ENCODE results near the gene TRABD2B. TPM values are rescaled to one million over a fixed set of nuclear protein-coding genes. Genes with fewer than 3 reads are reported as not detected.

Gene TRABD2B
- total and polyA plus RNA-seq, 2 donors (not counting 3 experiments of a cell fraction or from before 2014, with no cell fraction given): not detected

- CTCF ChIA-PET: no interaction called here
- Histone ChIP-seq H3K36me3 (ENCODE audit: control insufficient read depth in 2 of 2, extremely low read depth in 1 of 2, insufficient read depth in 2 of 2, low read length in 2 of 2) (no peaks in the 10 kb centered on the region), H4K20me1 (replicated peaks; ENCODE audit: control insufficient read depth, extremely low read depth, insufficient read depth, low read length) (no peaks in the 10 kb centered on the region)
Observed at GRCh38 chr1:47890779-47891178, 106.4 kb downstream of the TRABD2B start.

More at GRCh38 chr1:47890779-47891178, 106.4 kb downstream of the TRABD2B start:
- intact Hi-C loops (cut with micrococcal nuclease) (no loop called here), dilution Hi-C loops (cut with MboI; ENCODE audit: extremely low pct_ligation_motif_present, low sequenced_read_pairs) (no loop called here)
- Histone ChIP-seq H3K4me3 (replicated peaks in 1 of 3; ENCODE audit: insufficient read depth in 1 of 3, low read depth in 1 of 3, low read length in 3 of 3) (no peak overlapping the region), H3K27ac (ENCODE audit: insufficient read depth, low read depth, low read length) (no peak overlapping the region), H3K4me1 (ENCODE audit: control insufficient read depth, extremely low read depth, insufficient read depth, low read length) (peaks cover 7% of the 10 kb centered on the region), H3K4me2 (ENCODE audit: insufficient read depth, low read length) (no peak overlapping the region), H3K9ac (replicated peaks; ENCODE audit: extremely low read depth, insufficient read depth, low read length) (no peak overlapping the region), H3K79me2 (ENCODE audit: control insufficient read depth, insufficient read depth, low read length) (no peaks in the 10 kb centered on the region), H3K27me3 (ENCODE audit: control insufficient read depth in 2 of 2, insufficient read depth in 2 of 2, low read length in 2 of 2) (no peaks in the 10 kb centered on the region), H3K9me3 (replicated peaks; ENCODE audit: control insufficient read depth, insufficient read depth, low read length) (no peaks in the 10 kb centered on the region), H3K9me1 (replicated peaks; ENCODE audit: control insufficient read depth, extremely low read depth, insufficient read depth, low read length) (no peaks in the 10 kb centered on the region), H2AFZ (ENCODE audit: low read depth, low read length) (no peak overlapping the region)
- TF ChIP-seq POLR2A (IDR thresholded peaks at IDR 0.05; ENCODE audit: low read depth, low read length) (no peak), FOS (IDR thresholded peaks at IDR 0.05; ENCODE audit: borderline replicate concordance, insufficient read depth, low read length) (no peak), EZH2 (IDR thresholded peaks at IDR 0.05; ENCODE audit: borderline replicate concordance, low read depth, low read length, severe bottlenecking) (no peak), MAX (IDR thresholded peaks at IDR 0.05; ENCODE audit: insufficient read depth, insufficient read length) (no peak), MYC (IDR thresholded peaks at IDR 0.05; ENCODE audit: low read depth, low read length) (no peak), GATA2 (IDR thresholded peaks at IDR 0.05; ENCODE audit: insufficient read depth, insufficient read length, low read depth, low read length) (no peak), JUN (IDR thresholded peaks at IDR 0.05; ENCODE audit: borderline replicate concordance, insufficient read depth, insufficient read length, low read depth) (no peak), POLR2AphosphoS5 (IDR thresholded peaks at IDR 0.05; ENCODE audit: insufficient read depth, low read depth, low read length) (no peak)
- TF ChIP-seq, protein P1, sequence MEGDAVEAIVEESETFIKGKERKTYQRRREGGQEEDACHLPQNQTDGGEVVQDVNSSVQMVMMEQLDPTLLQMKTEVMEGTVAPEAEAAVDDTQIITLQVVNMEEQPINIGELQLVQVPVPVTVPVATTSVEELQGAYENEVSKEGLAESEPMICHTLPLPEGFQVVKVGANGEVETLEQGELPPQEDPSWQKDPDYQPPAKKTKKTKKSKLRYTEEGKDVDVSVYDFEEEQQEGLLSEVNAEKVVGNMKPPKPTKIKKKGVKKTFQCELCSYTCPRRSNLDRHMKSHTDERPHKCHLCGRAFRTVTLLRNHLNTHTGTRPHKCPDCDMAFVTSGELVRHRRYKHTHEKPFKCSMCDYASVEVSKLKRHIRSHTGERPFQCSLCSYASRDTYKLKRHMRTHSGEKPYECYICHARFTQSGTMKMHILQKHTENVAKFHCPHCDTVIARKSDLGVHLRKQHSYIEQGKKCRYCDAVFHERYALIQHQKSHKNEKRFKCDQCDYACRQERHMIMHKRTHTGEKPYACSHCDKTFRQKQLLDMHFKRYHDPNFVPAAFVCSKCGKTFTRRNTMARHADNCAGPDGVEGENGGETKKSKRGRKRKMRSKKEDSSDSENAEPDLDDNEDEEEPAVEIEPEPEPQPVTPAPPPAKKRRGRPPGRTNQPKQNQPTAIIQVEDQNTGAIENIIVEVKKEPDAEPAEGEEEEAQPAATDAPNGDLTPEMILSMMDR (IDR thresholded peaks at IDR 0.05; ENCODE audit: extremely low read depth in 1 of 2, insufficient read depth in 1 of 2, low read depth in 1 of 2, low read length in 2 of 2): no peak
- no TSS peak for BruUV-seq (replicated peaks)
- POLR2A ChIA-PET: no interaction called here
- DNase-seq (ENCODE audit: low read depth, low spot score) (no peak), FAIRE-seq (no peak)
